GM20000 (cell line): ENCODE data around the gene YIF1A.

ENCODE experiments used
- DNase-seq: peaks from one replicate; pipeline ENCODE4 v3.0.0; 2012; ENCODE audit warnings: low spot score
- CTCF ChIP-seq: IDR thresholded peaks from 2 replicates; pipeline ENCODE4 v1.5.1; 2012; ENCODE audit warnings: mild to moderate bottlenecking, control low read depth; ENCODE audit errors: extremely low read depth, missing control alignments

YIF1A gene

GRCh38 chr11:66291303-66291705 lies 2.4 kb upstream of the YIF1A start:
- DNase-seq = no peak
- TF ChIP-seq CTCF = no peak

GRCh38 chr11:66290330-66290621 lies 1.3 kb upstream of the YIF1A start:
- DNase-seq = no peak
- TF ChIP-seq CTCF = no peak

GRCh38 chr11:66289548-66290329 lies 796 bp upstream of the YIF1A start:
- DNase-seq = peak; percentile 94
- no peak for TF ChIP-seq CTCF

- DNase-seq = peak; percentile 37
- no peak for TF ChIP-seq CTCF
These were observed 863 bp downstream of the YIF1A start for GRCh38 chr11:66287889-66288670.

GRCh38 chr11:66287211-66287888 lies 1.6 kb downstream of the YIF1A start:
- no peak for TF ChIP-seq CTCF

GRCh38 chr11:66286699-66287098 lies 2.2 kb downstream of the YIF1A start:
- TF ChIP-seq CTCF = no peak
- DNase-seq = no peak

More at GRCh38 chr11:66287211-66287888, 1.6 kb downstream of the YIF1A start:
- no peak for DNase-seq
